HepG2 (cell line): Measurements from ENCODE around the gene CNTN5. TPM values are rescaled to one million over a fixed set of nuclear protein-coding genes. Genes with fewer than 3 reads are reported as not detected.

Source experiments
- ATAC-seq: fragments of 200-7000 bp; cut with Tn5 transposase; 3 replicates; pipeline ENCODE4 v1.9.1; 2020; ENCODE audit warnings: mild to moderate bottlenecking, moderate library complexity
- BruUV-seq: library from RNA; stranded (reverse); fragments of 400-500 nt; replicated peaks from 2 replicates; lab custom pipeline; 2021; lab: Mats Ljungman, UMichigan
- CTCF ChIA-PET: fragments of 300-600 bp; formaldehyde crosslinking; extraction: SDS; loops from one replicate; lab custom pipeline; 2021; ENCODE audit warnings: low total read pairs, inconsistent platforms, low intra/inter-chr PET ratio; lab: Yijun Ruan, JAX
- POLR2A ChIA-PET: fragments of 350-600 bp; sonication (Branson Sonifier 250); formaldehyde crosslinking; loops from one replicate; lab custom pipeline; 2020; ENCODE audit warnings: antibody characterized with exemption, inconsistent platforms; lab: Yijun Ruan, JAX
- DNase-seq: peaks from one replicate; pipeline ENCODE4 v3.0.0-alpha.2; 2015; ENCODE audit warnings: low spot score
- FAIRE-seq: peaks from 3 replicates; lab custom pipeline; 2011; peaks lifted over from hg19 to GRCh38; lab: Jason Lieb, UNC
- H2AFZ ChIP-seq: one replicate; pipeline ENCODE4 v1.6.1; 2011; ENCODE audit warnings: low read length, inconsistent platforms
- H3K27ac ChIP-seq: fragments of 300-600 bp; 3 replicates; pipeline ENCODE4 v1.8.0; 2011; ENCODE audit warnings: mixed run types, mild to moderate bottlenecking, mixed read lengths, low read length, inconsistent platforms; ENCODE audit not compliant: insufficient read depth; ENCODE audit errors: extremely low read length
- H3K27me3 ChIP-seq, 2 experiments: fragments of 200-600 bp in 1 of 2; 2 replicates in 1 of 2; 3 replicates in 1 of 2; pipeline versions ENCODE4 v1.6.0 to v1.8.0; 2011; ENCODE audit warnings: low read length in 2 of 2, mild to moderate bottlenecking in 2 of 2, moderate library complexity in 2 of 2, inconsistent platforms in 1 of 2; ENCODE audit not compliant: insufficient read depth in 2 of 2, control insufficient read depth in 1 of 2
- H3K36me3 ChIP-seq, 2 experiments: fragments of 200-600 bp in 1 of 2; replicated peaks in 1 of 2; 2 replicates in 1 of 2; 3 replicates in 1 of 2; pipeline versions ENCODE4 v1.5.1 to v1.8.0; 2011; ENCODE audit warnings: low read length in 2 of 2, inconsistent platforms in 1 of 2; ENCODE audit not compliant: insufficient read depth in 2 of 2, control insufficient read depth in 1 of 2
- H3K4me1 ChIP-seq: 2 replicates; pipeline ENCODE4 v1.5.1; 2012; ENCODE audit warnings: low read length, inconsistent platforms; ENCODE audit not compliant: insufficient read depth
- H3K4me2 ChIP-seq: 2 replicates; pipeline ENCODE4 v1.6.0; 2011; ENCODE audit warnings: low read depth, low read length, inconsistent platforms
- H3K4me3 ChIP-seq, 3 experiments: fragments of 200-600 bp in 1 of 3; sonication (generic), shearing (Covaris generic) in 1 of 3; replicated peaks in 1 of 3; 2 replicates each; pipeline ENCODE4 v1.5.1; 2011 to 2016; ENCODE audit warnings: low read length in 3 of 3, inconsistent platforms in 2 of 3, low read depth in 2 of 3, mild to moderate bottlenecking in 2 of 3, control low read depth in 1 of 3, mixed read lengths in 1 of 3; ENCODE audit not compliant: insufficient read depth in 1 of 3
- H3K79me2 ChIP-seq: one replicate; pipeline ENCODE4 v1.6.1; 2011; ENCODE audit warnings: low read length, inconsistent platforms; ENCODE audit not compliant: insufficient read depth
- H3K9ac ChIP-seq: 2 replicates; pipeline ENCODE4 v1.6.0; 2011; ENCODE audit warnings: mild to moderate bottlenecking, low read depth, low read length, inconsistent platforms; ENCODE audit not compliant: insufficient read depth
- H3K9me3 ChIP-seq: 2 replicates; pipeline ENCODE4 v1.5.1; 2012; ENCODE audit warnings: mild to moderate bottlenecking, low read length
- H4K20me1 ChIP-seq: 2 replicates; pipeline ENCODE4 v1.6.0; 2011; ENCODE audit warnings: inconsistent platforms, mild to moderate bottlenecking, low read length, moderate library complexity; ENCODE audit not compliant: insufficient read depth
- CHD4 ChIP-seq: fragments of 200-600 bp; sonication (generic); IDR thresholded peaks from 2 replicates; pipeline ENCODE4 v1.7.0; 2017; ENCODE audit warnings: mild to moderate bottlenecking, low read length, borderline replicate concordance
- DNMT1 ChIP-seq: sonication (generic); formaldehyde crosslinking; IDR thresholded peaks from 2 replicates; pipeline ENCODE4 v1.5.1; 2020; ENCODE audit warnings: mild to moderate bottlenecking, missing genetic modification reagents
- FOXK2 ChIP-seq: fragments of 450-650 bp; IDR thresholded peaks from 2 replicates; pipeline ENCODE4 v1.6.1; 2016
- HCFC1 ChIP-seq: fragments of 150-350 bp; IDR thresholded peaks from 2 replicates; pipeline ENCODE4 v1.6.1; 2014; ENCODE audit warnings: low read depth, low read length
- SMARCE1 ChIP-seq: fragments of 450-650 bp; IDR thresholded peaks from 2 replicates; pipeline ENCODE4 v1.6.1; 2017; ENCODE audit warnings: borderline replicate concordance
- SOX5 ChIP-seq: IDR thresholded peaks from 2 replicates; pipeline ENCODE4 v1.6.1; 2016; ENCODE audit warnings: borderline replicate concordance
- TAF1 ChIP-seq: sonication (generic); formaldehyde crosslinking; IDR thresholded peaks from 2 replicates; pipeline ENCODE4 v1.4.0; 2020; ENCODE audit warnings: missing genetic modification reagents
- ZNF382 ChIP-seq: sonication (generic); formaldehyde crosslinking; IDR thresholded peaks from 2 replicates; pipeline ENCODE4 v1.5.0; 2020; ENCODE audit warnings: missing genetic modification reagents, mild to moderate bottlenecking, borderline replicate concordance
- ZNF431 ChIP-seq: sonication (generic); formaldehyde crosslinking; IDR thresholded peaks from 2 replicates; pipeline ENCODE4 v1.9.0; 2022; ENCODE audit warnings: missing genetic modification reagents, low read depth, mild to moderate bottlenecking, borderline replicate concordance
- ZNF552 ChIP-seq: sonication (generic); formaldehyde crosslinking; IDR thresholded peaks from 2 replicates; pipeline ENCODE4 v1.9.0; 2022; ENCODE audit warnings: missing genetic modification reagents, mild to moderate bottlenecking, borderline replicate concordance
- ZNF557 ChIP-seq: sonication (generic); formaldehyde crosslinking; IDR thresholded peaks from 2 replicates; pipeline ENCODE4 v1.4.0; 2020; ENCODE audit warnings: missing genetic modification reagents
- ZNF709 ChIP-seq: sonication (generic); formaldehyde crosslinking; IDR thresholded peaks from 2 replicates; pipeline ENCODE4 v1.5.0; 2020; ENCODE audit warnings: mild to moderate bottlenecking, missing genetic modification reagents
- ZNF878 ChIP-seq: sonication (generic); formaldehyde crosslinking; IDR thresholded peaks from 2 replicates; pipeline ENCODE4 v1.8.1; 2023; ENCODE audit warnings: mild to moderate bottlenecking, missing genetic modification reagents, moderate library complexity
- ZSCAN9 ChIP-seq: IDR thresholded peaks from 2 replicates; pipeline ENCODE4 v1.6.1; 2016; ENCODE audit warnings: borderline replicate concordance
- WGBS: methylation state at CpG from one replicate; pipeline ENCODE4 v1.1.6; 2017; ENCODE audit warnings: low lambda C conversion rate; 5-methylcytosine and 5-hydroxymethylcytosine counted together
- in situ Hi-C: cut with HindIII; loops from 2 replicates; pipeline ENCODE4 v1.10.0; 2017; ENCODE audit warnings: low pct_unique_long_range_greater_than_20kb; ENCODE audit not compliant: extremely low pct_ligation_motif_present
- intact Hi-C: fragments of 100-400 bp; cut with micrococcal nuclease; formaldehyde crosslinking; loops from one replicate; pipeline ENCODE4 v1.10.0; 2022; ENCODE audit not compliant: unreplicated experiment
- polyA plus RNA-seq, 8 experiments: library from polyadenylated mRNA; depleted of rRNA in 3 of 8; stranded (reverse) in 7 of 8; unstranded in 1 of 8; fragments of >200 nt; fragmentation: Illumina TruSeq in 4 of 8; extraction: Trizol in 4 of 8; gene quantifications; 2 replicates each; pipeline versions ENCODE4 v1.2.1 to v1.2.3, GENCODE V29; 2011 to 2016; ENCODE audit warnings: low read depth in 4 of 8, missing spikeins in 1 of 8, mixed read lengths in 1 of 8; ENCODE audit not compliant: insufficient read depth in 1 of 8
- total RNA-seq, 5 experiments: library from RNA; depleted of rRNA; stranded (reverse); fragments of >200 nt; fragmentation: Illumina TruSeq; extraction: Trizol; gene quantifications; 2 replicates each; pipeline ENCODE4 v1.2.3, GENCODE V29; 2016; ENCODE audit warnings: low read depth in 1 of 5
- TF ChIP-seq, protein P1 (sequence below): sonication (generic); formaldehyde crosslinking; IDR thresholded peaks from 2 replicates; pipeline ENCODE4 v1.4.0; 2020; ENCODE audit warnings: missing genetic modification reagents
- TF ChIP-seq, protein P2 (sequence below): sonication (generic); formaldehyde crosslinking; IDR thresholded peaks from 2 replicates; pipeline ENCODE4 v1.8.1; 2023; ENCODE audit warnings: mild to moderate bottlenecking, inconsistent platforms, moderate library complexity, missing genetic modification reagents, borderline replicate concordance
- TF ChIP-seq, protein P3 (sequence below): sonication (generic); formaldehyde crosslinking; IDR thresholded peaks from 2 replicates; pipeline ENCODE4 v1.5.0; 2020; ENCODE audit warnings: missing genetic modification reagents

CNTN5 gene
- total and polyA plus RNA-seq, 2 of the 13 experiments (the other 11 are each of a cell fraction or from before 2014, with no cell fraction given), result not detected

DNA sequence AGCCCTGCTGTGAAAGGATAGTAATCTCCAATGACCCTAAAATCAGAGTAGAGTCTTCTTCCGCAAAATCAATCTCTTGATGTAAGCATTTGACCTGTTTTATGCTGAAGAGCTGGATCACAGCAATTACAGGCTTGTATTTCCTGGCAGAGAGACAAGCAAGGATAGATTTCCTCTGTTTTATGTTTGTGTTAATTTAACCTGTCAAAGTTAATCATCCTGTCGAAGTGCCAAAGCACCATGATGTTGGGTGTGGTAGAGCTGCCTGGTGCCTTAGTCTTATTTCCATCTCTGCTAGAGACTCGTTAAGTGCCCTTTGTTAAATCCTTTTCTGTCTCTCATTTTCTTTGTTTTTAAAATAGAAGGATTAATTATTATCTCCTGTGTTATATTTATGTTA lies 248.1 kb downstream of the CNTN5 start:
- Histone ChIP-seq H3K4me3 (no peak overlapping the region), H3K4me1 (no peaks in the 10 kb centered on the region), H3K9ac (no peak overlapping the region), H3K27ac (no peak overlapping the region), H3K9me3 (no peaks in the 10 kb centered on the region), H2AFZ (no peak overlapping the region), H3K79me2 (no peaks in the 10 kb centered on the region), H3K4me2 (no peak overlapping the region), H3K27me3 (no peaks in the 10 kb centered on the region), H4K20me1 (no peaks in the 10 kb centered on the region), H3K36me3 (no peaks in the 10 kb centered on the region)
- CTCF ChIA-PET, result no interaction called here
- 15% methylated on average over 3 of the region's 3 CpGs for WGBS
- intact Hi-C loops, result no loop called here
- in situ Hi-C loops, result no loop called here
- POLR2A ChIA-PET, result no interaction called here
- FAIRE-seq, result no peak
- TF ChIP-seq HCFC1, result no peak
- TF ChIP-seq SMARCE1, result no peak
- no peak for TF ChIP-seq SOX5 (CRISPR knock-in tag)
- TF ChIP-seq ZNF557 (CRISPR knock-in tag), result no peak
- TF ChIP-seq, protein P1, sequence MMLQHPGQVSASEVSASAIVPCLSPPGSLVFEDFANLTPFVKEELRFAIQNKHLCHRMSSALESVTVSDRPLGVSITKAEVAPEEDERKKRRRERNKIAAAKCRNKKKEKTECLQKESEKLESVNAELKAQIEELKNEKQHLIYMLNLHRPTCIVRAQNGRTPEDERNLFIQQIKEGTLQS, result no peak
- no peak for TF ChIP-seq ZNF878 (CRISPR knock-in tag)
- no peak for TF ChIP-seq ZSCAN9 (CRISPR knock-in tag)
- TF ChIP-seq ZNF552 (CRISPR knock-in tag), result no peak
- TF ChIP-seq ZNF382 (CRISPR knock-in tag), result no peak
- TF ChIP-seq DNMT1, result no peak
- TF ChIP-seq, protein P2, sequence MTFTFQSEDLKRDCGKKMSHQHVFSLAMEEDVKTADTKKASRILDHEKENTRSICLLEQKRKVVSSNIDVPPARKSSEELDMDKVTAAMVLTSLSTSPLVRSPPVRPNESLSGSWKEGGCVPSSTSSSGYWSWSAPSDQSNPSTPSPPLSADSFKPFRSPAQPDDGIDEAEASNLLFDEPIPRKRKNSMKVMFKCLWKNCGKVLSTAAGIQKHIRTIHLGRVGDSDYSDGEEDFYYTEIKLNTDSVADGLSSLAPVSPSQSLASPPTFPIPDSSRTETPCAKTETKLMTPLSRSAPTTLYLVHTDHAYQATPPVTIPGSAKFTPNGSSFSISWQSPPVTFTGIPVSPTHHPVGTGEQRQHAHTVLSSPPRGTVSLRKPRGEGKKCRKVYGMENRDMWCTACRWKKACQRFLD, result no peak
- TF ChIP-seq, protein P3, sequence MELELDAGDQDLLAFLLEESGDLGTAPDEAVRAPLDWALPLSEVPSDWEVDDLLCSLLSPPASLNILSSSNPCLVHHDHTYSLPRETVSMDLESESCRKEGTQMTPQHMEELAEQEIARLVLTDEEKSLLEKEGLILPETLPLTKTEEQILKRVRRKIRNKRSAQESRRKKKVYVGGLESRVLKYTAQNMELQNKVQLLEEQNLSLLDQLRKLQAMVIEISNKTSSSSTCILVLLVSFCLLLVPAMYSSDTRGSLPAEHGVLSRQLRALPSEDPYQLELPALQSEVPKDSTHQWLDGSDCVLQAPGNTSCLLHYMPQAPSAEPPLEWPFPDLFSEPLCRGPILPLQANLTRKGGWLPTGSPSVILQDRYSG (CRISPR knock-in tag), result no peak
- no peak for TF ChIP-seq ZNF431 (CRISPR knock-in tag)
- no peak for TF ChIP-seq CHD4
- TF ChIP-seq ZNF709, result no peak
- TF ChIP-seq TAF1, result no peak
- TF ChIP-seq FOXK2, result no peak
- BruUV-seq, result no TSS peak
- DNase-seq, result no peak
- no peak for ATAC-seq
